ENCODE results near the gene GNPTAB. TPM values are rescaled to one million over a fixed set of nuclear protein-coding genes. Genes with fewer than 3 reads are reported as not detected.

Gene GNPTAB
- total RNA-seq, 1 donor from 2014 or later = 93.6 TPM

- H3K4me1 Mint-ChIP-seq (ENCODE audit: low read depth) = peaks cover 17% of the 10 kb centered on the region
- H3K27ac Mint-ChIP-seq = no peak overlapping the region
- no peak overlapping the region for H3K4me3 Mint-ChIP-seq (ENCODE audit: low read depth)
- no peak for DNase-seq (ENCODE audit: low spot score)
- no peaks in the 10 kb centered on the region for H3K27me3 Mint-ChIP-seq (ENCODE audit: low read depth)
- intact Hi-C loops (cut with micrococcal nuclease) = no loop called here
- H3K9me3 Mint-ChIP-seq = no peaks in the 10 kb centered on the region
- no peaks in the 10 kb centered on the region for H3K36me3 Mint-ChIP-seq (ENCODE audit: low read depth)
These were observed 123.5 kb downstream of the GNPTAB start for GRCh38 chr12:101707131-101707782.

GRCh38 chr12:101706403-101706802, 124.4 kb downstream of the GNPTAB start:
- H3K27me3 Mint-ChIP-seq (ENCODE audit: low read depth) = no peaks in the 10 kb centered on the region
- H3K27ac Mint-ChIP-seq = no peak overlapping the region
- peaks cover 17% of the 10 kb centered on the region for H3K4me1 Mint-ChIP-seq (ENCODE audit: low read depth)
- intact Hi-C loops (cut with micrococcal nuclease) = no loop called here
- no peak overlapping the region for H3K4me3 Mint-ChIP-seq (ENCODE audit: low read depth)
- no peak for DNase-seq (ENCODE audit: low spot score)
- no peaks in the 10 kb centered on the region for H3K36me3 Mint-ChIP-seq (ENCODE audit: low read depth)
- no peaks in the 10 kb centered on the region for H3K9me3 Mint-ChIP-seq

GRCh38 chr12:101703487-101703886, 127.3 kb downstream of the GNPTAB start:
- Mint-ChIP-seq H3K4me3 (ENCODE audit: low read depth) (no peak overlapping the region), H3K27me3 (ENCODE audit: low read depth) (peaks cover 2% of the 10 kb centered on the region), H3K4me1 (ENCODE audit: low read depth) (peaks cover 15% of the 10 kb centered on the region), H3K27ac (no peak overlapping the region), H3K36me3 (ENCODE audit: low read depth) (no peaks in the 10 kb centered on the region), H3K9me3 (no peaks in the 10 kb centered on the region)
- intact Hi-C loops (cut with micrococcal nuclease) = no loop called here
- DNase-seq (ENCODE audit: low spot score) = no peak

GRCh38 chr12:101700299-101700820, 130.4 kb downstream of the GNPTAB start:
- no peak overlapping the region for H3K4me3 Mint-ChIP-seq (ENCODE audit: low read depth)
- peaks cover 19% of the 10 kb centered on the region for H3K4me1 Mint-ChIP-seq (ENCODE audit: low read depth)
- no peak overlapping the region for H3K27ac Mint-ChIP-seq
- H3K9me3 Mint-ChIP-seq = no peaks in the 10 kb centered on the region
- no peaks in the 10 kb centered on the region for H3K36me3 Mint-ChIP-seq (ENCODE audit: low read depth)
- DNase-seq (ENCODE audit: low spot score) = no peak
- intact Hi-C loops (cut with micrococcal nuclease) = no loop called here
- peaks cover 6% of the 10 kb centered on the region for H3K27me3 Mint-ChIP-seq (ENCODE audit: low read depth)

GRCh38 chr12:101698800-101699347, 131.9 kb downstream of the GNPTAB start:
- H3K4me1 Mint-ChIP-seq (ENCODE audit: low read depth) = peaks cover 19% of the 10 kb centered on the region
- H3K4me3 Mint-ChIP-seq (ENCODE audit: low read depth) = peak overlapping the region; percentile 87
- H3K9me3 Mint-ChIP-seq = no peaks in the 10 kb centered on the region
- H3K36me3 Mint-ChIP-seq (ENCODE audit: low read depth) = no peaks in the 10 kb centered on the region
- peaks cover 6% of the 10 kb centered on the region for H3K27me3 Mint-ChIP-seq (ENCODE audit: low read depth)
- DNase-seq (ENCODE audit: low spot score) = no peak
- intact Hi-C loops (cut with micrococcal nuclease) = loop anchor here (5.0 to 10.0 kb wide), 2 partner anchors 133 to 366 kb away; partner anchors contain the start of genes GNPTAB and WASHC3
- peak overlapping the region; percentile 69 for H3K27ac Mint-ChIP-seq

GRCh38 chr12:101697930-101698799, 132.6 kb downstream of the GNPTAB start:
- no peaks in the 10 kb centered on the region for H3K36me3 Mint-ChIP-seq (ENCODE audit: low read depth)
- no peaks in the 10 kb centered on the region for H3K9me3 Mint-ChIP-seq
- peaks cover 6% of the 10 kb centered on the region for H3K27me3 Mint-ChIP-seq (ENCODE audit: low read depth)
- H3K27ac Mint-ChIP-seq = peak overlapping the region; percentile 73
- peak overlapping the region; percentile 87 for H3K4me3 Mint-ChIP-seq (ENCODE audit: low read depth)
- DNase-seq (ENCODE audit: low spot score) = peak; percentile 21
- H3K4me1 Mint-ChIP-seq (ENCODE audit: low read depth) = peaks cover 19% of the 10 kb centered on the region
- intact Hi-C loops (cut with micrococcal nuclease) = loop anchor here (2.0 to 10.0 kb wide), 3 partner anchors 134 to 367 kb away; partner anchors contain the start of genes GNPTAB and WASHC3

GRCh38 chr12:101697197-101697929, 133.4 kb downstream of the GNPTAB start, which contains the start of gene CHPT1:
CHPT1 (plus strand) TSS chr12:101697640; CDS start chr12:101697862, 222 bp downstream.
- Mint-ChIP-seq H3K4me1 (ENCODE audit: low read depth) (peaks cover 19% of the 10 kb centered on the region), H3K9me3 (no peaks in the 10 kb centered on the region)
- peak; percentile 46 for DNase-seq (ENCODE audit: low spot score)

GRCh38 chr12:101696251-101697196, 134.2 kb downstream of the GNPTAB start:
- Mint-ChIP-seq H3K27ac (peak overlapping the region; percentile 55), H3K27me3 (ENCODE audit: low read depth) (peaks cover 6% of the 10 kb centered on the region), H3K36me3 (ENCODE audit: low read depth) (no peaks in the 10 kb centered on the region), H3K4me3 (ENCODE audit: low read depth) (peak overlapping the region; percentile 85), H3K4me1 (ENCODE audit: low read depth) (peaks cover 19% of the 10 kb centered on the region), H3K9me3 (no peaks in the 10 kb centered on the region)
- intact Hi-C loops (cut with micrococcal nuclease) = loop anchor here (2.0 to 10.0 kb wide), 3 partner anchors 136 to 368 kb away; partner anchors contain the start of genes GNPTAB and WASHC3
- DNase-seq (ENCODE audit: low spot score) = no peak

More at GRCh38 chr12:101697197-101697929, 133.4 kb downstream of the GNPTAB start, which contains the start of gene CHPT1:
- Mint-ChIP-seq H3K36me3 (ENCODE audit: low read depth) (no peaks in the 10 kb centered on the region), H3K27ac (peak within 1 kb of the TSS; percentile 73), H3K27me3 (ENCODE audit: low read depth) (peaks cover 6% of the 10 kb centered on the region), H3K4me3 (ENCODE audit: low read depth) (peak within 1 kb of the TSS; percentile 87)
- intact Hi-C loops (cut with micrococcal nuclease) = loop anchor here (2.0 to 10.0 kb wide), 3 partner anchors 135 to 367 kb away; partner anchors contain the start of genes GNPTAB and WASHC3

GRCh38 chr12:101695706-101696105, 135.1 kb downstream of the GNPTAB start:
- DNase-seq (ENCODE audit: low spot score) = no peak
- no peaks in the 10 kb centered on the region for H3K9me3 Mint-ChIP-seq
- intact Hi-C loops (cut with micrococcal nuclease) = loop anchor here (2.0 to 10.0 kb wide), 3 partner anchors 137 to 369 kb away; partner anchors contain the start of genes GNPTAB and WASHC3
- no peak overlapping the region for H3K4me3 Mint-ChIP-seq (ENCODE audit: low read depth)
- H3K4me1 Mint-ChIP-seq (ENCODE audit: low read depth) = peaks cover 19% of the 10 kb centered on the region
- H3K36me3 Mint-ChIP-seq (ENCODE audit: low read depth) = no peaks in the 10 kb centered on the region
- H3K27ac Mint-ChIP-seq = no peak overlapping the region
- H3K27me3 Mint-ChIP-seq (ENCODE audit: low read depth) = peaks cover 5% of the 10 kb centered on the region
